ENCODE results near the gene TRIM17.

The TRIM17 gene

DNA sequence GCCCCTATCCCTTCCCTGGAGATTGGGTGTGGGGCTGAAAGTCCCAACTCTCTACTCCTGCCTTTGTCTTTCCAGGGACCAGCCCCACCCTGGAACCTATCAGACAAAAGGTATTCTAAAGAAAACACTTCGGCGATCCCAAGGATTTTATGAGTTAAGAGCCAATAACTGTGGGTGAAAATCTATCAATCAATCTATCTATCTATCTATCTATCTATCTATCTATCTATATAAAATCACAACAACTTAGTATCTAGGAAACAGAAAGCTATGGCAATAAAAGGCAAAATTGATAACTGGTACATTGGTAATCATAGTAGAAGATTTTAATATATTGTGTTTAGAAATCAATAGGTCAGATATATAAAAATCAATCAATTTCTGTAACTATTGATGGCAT, 32.9 kb downstream of the TRIM17 start:
- H3K36me3 ChIP-seq (ENCODE audit: control insufficient read depth in 1 of 2, insufficient read depth in 2 of 2, low read length in 2 of 2): no peaks in the 10 kb centered on the region
- peaks cover 0 to 10% of the 10 kb centered on the region in 2 donors for H3K4me1 ChIP-seq (ENCODE audit: control insufficient read depth in 1 of 2, insufficient read depth in 2 of 2, low read length in 2 of 2)
- H3K27me3 ChIP-seq (ENCODE audit: low read depth, low read length): no peaks in the 10 kb centered on the region
- H3K4me3 ChIP-seq (ENCODE audit: low read depth in 1 of 2, low read length in 2 of 2): no peak overlapping the region
- H3K27ac ChIP-seq (ENCODE audit: low read length): no peak overlapping the region
- H3K9me3 ChIP-seq (ENCODE audit: control insufficient read depth in 1 of 2, low read length in 2 of 2): no peaks in the 10 kb centered on the region

DNA sequence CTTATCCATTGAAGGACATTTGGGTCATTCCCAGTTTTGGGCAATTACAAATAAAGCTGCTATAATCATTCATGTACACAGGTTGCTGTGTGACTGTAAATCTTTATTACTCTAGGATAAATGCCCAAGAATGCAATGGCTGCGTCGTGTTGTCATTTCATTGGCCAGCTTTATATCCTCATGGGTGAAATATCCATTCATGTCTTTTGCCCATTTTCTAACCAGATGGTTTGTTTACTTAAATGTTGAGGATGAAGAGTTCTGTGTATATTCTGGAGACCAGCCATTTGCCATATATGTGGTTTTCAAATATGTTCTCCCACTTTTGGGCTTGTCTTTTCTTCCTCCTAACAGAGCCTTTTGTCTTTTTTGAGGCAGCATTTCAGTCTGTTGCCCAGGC, 35.3 kb downstream of the TRIM17 start:
- peaks cover 0 to 14% of the 10 kb centered on the region in 2 donors for H3K4me1 ChIP-seq (ENCODE audit: control insufficient read depth in 1 of 2, insufficient read depth in 2 of 2, low read length in 2 of 2)
- H3K36me3 ChIP-seq (ENCODE audit: control insufficient read depth in 1 of 2, insufficient read depth in 2 of 2, low read length in 2 of 2): no peaks in the 10 kb centered on the region
- no peak overlapping the region for H3K4me3 ChIP-seq (ENCODE audit: low read depth in 1 of 2, low read length in 2 of 2)
- no peak overlapping the region for H3K27ac ChIP-seq (ENCODE audit: low read length)
- no peaks in the 10 kb centered on the region for H3K9me3 ChIP-seq (ENCODE audit: control insufficient read depth in 1 of 2, low read length in 2 of 2)
- H3K27me3 ChIP-seq (ENCODE audit: low read depth, low read length): no peaks in the 10 kb centered on the region

DNA sequence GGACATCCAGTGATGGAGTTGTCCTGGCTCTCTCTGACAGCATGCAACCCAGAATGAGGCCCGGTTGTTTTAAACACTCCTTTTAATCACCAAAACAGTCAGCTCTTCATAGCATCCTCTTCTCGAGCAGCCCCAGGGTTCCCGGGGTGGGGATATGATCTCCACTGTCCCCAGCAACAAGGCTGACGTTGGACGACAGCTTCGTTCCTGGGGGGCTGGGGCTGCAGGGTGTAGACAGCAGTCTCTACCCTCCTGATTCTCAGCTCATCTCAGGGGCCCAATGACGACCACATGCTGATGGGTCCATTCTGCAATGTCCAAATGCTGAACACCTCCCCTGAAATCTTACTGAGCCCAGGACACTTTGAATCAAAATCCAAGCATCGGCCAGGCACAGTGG, 37.0 kb downstream of the TRIM17 start:
- Histone ChIP-seq H3K4me3 (ENCODE audit: low read depth in 1 of 2, low read length in 2 of 2) (peak overlapping the region in 1 of 2 donors; percentile 86), H3K4me1 (ENCODE audit: control insufficient read depth in 1 of 2, insufficient read depth in 2 of 2, low read length in 2 of 2) (peaks cover 0 to 25% of the 10 kb centered on the region in 2 donors), H3K9me3 (ENCODE audit: control insufficient read depth in 1 of 2, low read length in 2 of 2) (no peaks in the 10 kb centered on the region), H3K27ac (ENCODE audit: low read length) (no peak overlapping the region), H3K27me3 (ENCODE audit: low read depth, low read length) (no peaks in the 10 kb centered on the region), H3K36me3 (ENCODE audit: control insufficient read depth in 1 of 2, insufficient read depth in 2 of 2, low read length in 2 of 2) (no peaks in the 10 kb centered on the region)

DNA sequence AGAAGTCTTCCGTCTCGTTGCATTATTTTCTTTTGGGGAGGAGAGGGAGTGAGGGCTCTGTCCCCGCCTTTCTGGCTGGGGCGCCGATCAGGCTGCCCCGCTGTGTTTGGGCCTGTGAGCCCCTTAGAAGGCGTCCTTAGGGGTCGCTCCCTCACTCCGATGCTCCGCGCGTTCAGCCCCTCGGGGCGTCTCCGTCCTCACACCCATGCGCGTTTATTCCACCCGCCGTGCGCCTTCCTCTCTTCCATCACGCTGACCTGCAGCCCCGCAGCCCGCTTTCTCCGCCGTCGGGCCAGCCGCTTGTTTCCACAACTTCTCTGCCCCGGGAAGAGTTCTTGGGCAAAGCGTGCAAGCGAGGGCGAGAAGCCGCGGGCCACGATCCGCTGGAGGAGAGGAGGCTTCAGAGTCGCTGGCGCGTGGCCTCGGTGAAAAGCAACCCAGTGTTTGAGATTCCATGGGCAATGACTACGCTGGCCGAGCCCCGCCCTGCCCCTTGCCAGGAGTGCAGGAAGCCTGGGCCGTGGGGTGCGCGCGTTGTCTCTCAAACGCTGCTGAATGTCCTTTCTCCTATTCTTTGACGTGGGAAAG, 37.7 kb downstream of the TRIM17 start:
- no peaks in the 10 kb centered on the region for H3K36me3 ChIP-seq (ENCODE audit: control insufficient read depth in 1 of 2, insufficient read depth in 2 of 2, low read length in 2 of 2)
- H3K4me1 ChIP-seq (ENCODE audit: control insufficient read depth in 1 of 2, insufficient read depth in 2 of 2, low read length in 2 of 2): peaks cover 0 to 28% of the 10 kb centered on the region in 2 donors
- peak overlapping the region; percentile 55 to 86 for H3K4me3 ChIP-seq (ENCODE audit: low read depth in 1 of 2, low read length in 2 of 2)
- H3K27me3 ChIP-seq (ENCODE audit: low read depth, low read length): no peaks in the 10 kb centered on the region
- no peak overlapping the region for H3K27ac ChIP-seq (ENCODE audit: low read length)
- H3K9me3 ChIP-seq (ENCODE audit: control insufficient read depth in 1 of 2, low read length in 2 of 2): no peaks in the 10 kb centered on the region

DNA sequence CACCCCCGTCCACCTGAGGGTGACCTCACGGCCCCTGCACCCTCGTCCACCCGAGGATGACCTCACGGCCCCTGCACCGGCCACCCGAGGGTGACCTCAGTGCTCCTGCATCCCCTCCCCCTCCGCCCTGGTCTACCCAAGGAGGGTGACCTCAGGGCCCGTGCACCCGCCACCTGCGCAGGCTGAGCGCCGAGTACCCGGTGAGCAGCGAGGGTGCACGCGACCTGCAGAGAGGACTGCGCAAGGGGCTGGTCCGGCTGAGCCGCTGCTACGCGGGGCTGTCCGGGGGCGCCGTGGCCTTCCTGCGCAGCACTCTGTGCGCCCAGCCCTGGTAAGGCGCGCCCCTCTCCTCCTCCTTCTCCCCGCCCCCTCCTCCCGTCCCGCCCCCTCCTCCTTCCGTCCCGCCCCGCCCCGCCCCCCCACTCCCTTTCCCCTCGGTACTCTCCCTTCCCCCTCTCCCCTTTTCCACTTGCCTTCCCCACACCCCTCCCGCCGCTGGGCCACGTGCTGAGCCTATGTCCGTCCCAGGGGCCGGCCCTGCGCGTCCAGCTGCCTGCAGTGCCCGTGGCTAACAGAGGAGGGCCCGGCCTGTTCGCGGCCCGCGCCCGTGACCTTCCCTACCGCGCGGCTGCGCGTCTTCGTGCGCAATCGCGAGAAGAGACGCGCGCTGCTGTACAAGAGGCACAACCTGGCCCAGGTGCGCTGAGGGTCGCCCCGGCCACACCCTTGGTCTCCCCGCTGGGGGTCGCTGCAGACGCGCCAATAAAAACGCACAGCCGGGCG, 38.4 kb downstream of the TRIM17 start:
- Histone ChIP-seq H3K9me3 (ENCODE audit: control insufficient read depth in 1 of 2, low read length in 2 of 2) (no peaks in the 10 kb centered on the region), H3K36me3 (ENCODE audit: control insufficient read depth in 1 of 2, insufficient read depth in 2 of 2, low read length in 2 of 2) (no peaks in the 10 kb centered on the region), H3K4me1 (ENCODE audit: control insufficient read depth in 1 of 2, insufficient read depth in 2 of 2, low read length in 2 of 2) (peaks cover 0 to 28% of the 10 kb centered on the region in 2 donors), H3K4me3 (ENCODE audit: low read depth in 1 of 2, low read length in 2 of 2) (peak overlapping the region; percentile 55 to 86), H3K27ac (ENCODE audit: low read length) (no peak overlapping the region), H3K27me3 (ENCODE audit: low read depth, low read length) (no peaks in the 10 kb centered on the region)

DNA sequence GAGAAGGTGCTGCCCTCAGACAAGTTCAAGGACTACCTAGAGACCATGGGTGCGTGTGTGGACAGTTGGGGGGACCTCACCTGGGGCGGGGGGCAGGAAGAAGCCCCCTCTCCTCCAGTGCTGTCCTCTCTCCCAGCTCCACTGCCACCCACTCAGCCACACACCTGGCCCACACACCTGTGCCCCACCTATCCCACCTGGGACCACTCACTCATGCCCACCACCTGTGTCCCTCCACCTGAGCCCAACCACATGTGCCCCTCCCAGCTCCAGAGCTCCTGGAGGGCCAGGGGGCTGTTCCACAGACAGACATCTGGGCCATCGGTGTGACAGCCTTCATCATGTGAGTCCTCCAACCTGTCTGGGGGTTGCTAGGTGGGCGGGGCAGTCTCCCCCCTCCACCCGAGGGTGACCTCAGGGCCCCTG, 39.0 kb downstream of the TRIM17 start:
- H3K27ac ChIP-seq (ENCODE audit: low read length): no peak overlapping the region
- no peaks in the 10 kb centered on the region for H3K27me3 ChIP-seq (ENCODE audit: low read depth, low read length)
- no peaks in the 10 kb centered on the region for H3K9me3 ChIP-seq (ENCODE audit: control insufficient read depth in 1 of 2, low read length in 2 of 2)
- peak overlapping the region in 1 of 2 donors; percentile 57 for H3K4me3 ChIP-seq (ENCODE audit: low read depth in 1 of 2, low read length in 2 of 2)
- no peaks in the 10 kb centered on the region for H3K36me3 ChIP-seq (ENCODE audit: control insufficient read depth in 1 of 2, insufficient read depth in 2 of 2, low read length in 2 of 2)
- peaks cover 0 to 28% of the 10 kb centered on the region in 2 donors for H3K4me1 ChIP-seq (ENCODE audit: control insufficient read depth in 1 of 2, insufficient read depth in 2 of 2, low read length in 2 of 2)

DNA sequence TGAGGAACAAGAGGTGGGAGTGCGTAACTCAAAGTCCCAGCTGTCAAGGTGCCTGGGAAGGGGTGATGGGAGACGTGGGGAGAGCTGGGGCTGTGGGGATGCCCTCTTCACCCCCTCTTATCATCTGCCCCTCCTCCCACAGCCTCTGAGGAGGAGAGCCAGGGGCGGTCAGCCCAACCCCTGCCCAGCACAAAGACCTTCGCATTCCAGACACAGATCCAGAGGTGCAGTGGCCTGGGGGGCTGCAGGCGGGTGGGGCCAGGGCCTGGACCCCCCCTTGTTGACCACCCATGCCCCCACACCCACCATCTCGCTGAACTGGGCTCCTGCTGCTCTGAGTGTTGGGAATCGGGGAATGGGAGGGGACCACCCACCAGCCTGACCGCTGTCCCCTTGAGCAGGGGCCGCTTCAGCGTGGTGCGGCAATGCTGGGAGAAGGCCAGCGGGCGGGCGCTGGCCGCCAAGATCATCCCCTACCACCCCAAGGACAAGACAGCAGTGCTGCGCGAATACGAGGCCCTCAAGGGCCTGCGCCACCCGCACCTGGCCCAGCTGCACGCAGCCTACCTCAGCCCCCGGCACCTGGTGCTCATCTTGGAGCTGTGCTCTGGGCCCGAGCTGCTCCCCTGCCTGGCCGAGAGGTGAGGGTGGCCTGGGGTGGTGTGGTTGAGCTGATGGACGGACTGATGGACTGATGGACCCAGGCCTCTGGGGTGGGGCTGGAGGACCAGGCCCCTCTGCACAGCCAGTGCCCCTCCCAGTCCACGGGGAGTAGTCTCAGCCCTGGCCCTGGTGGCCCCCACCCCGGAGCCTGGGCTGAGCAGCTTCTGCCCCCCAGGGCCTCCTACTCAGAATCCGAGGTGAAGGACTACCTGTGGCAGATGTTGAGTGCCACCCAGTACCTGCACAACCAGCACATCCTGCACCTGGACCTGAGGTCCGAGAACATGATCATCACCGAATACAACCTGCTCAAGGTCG, 39.7 kb downstream of the TRIM17 start:
- Histone ChIP-seq H3K4me3 (ENCODE audit: low read depth in 1 of 2, low read length in 2 of 2) (no peak overlapping the region), H3K4me1 (ENCODE audit: control insufficient read depth in 1 of 2, insufficient read depth in 2 of 2, low read length in 2 of 2) (peaks cover 0 to 28% of the 10 kb centered on the region in 2 donors), H3K27ac (ENCODE audit: low read length) (no peak overlapping the region), H3K27me3 (ENCODE audit: low read depth, low read length) (no peaks in the 10 kb centered on the region), H3K9me3 (ENCODE audit: control insufficient read depth in 1 of 2, low read length in 2 of 2) (no peaks in the 10 kb centered on the region), H3K36me3 (ENCODE audit: control insufficient read depth in 1 of 2, insufficient read depth in 2 of 2, low read length in 2 of 2) (no peaks in the 10 kb centered on the region)

DNA sequence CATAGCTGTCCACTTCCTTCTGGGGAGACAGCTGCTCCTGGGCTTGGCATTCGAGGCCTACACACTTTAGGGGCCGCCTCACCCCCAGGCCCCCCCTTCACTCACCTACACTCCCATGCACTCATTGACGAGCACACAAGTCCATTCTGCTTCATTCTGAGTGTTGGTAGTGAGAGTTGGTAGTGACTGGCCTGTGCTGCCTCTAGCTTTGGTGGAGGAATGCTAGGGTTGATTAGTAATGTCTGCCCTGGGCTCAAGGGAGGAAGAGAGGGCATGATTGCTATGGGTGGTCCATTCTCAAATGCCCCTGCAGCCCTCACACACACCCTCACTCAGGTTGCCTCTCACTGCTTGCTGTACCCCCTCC, 40.4 kb downstream of the TRIM17 start:
- Histone ChIP-seq H3K27ac (ENCODE audit: low read length) (no peak overlapping the region), H3K27me3 (ENCODE audit: low read depth, low read length) (no peaks in the 10 kb centered on the region), H3K36me3 (ENCODE audit: control insufficient read depth in 1 of 2, insufficient read depth in 2 of 2, low read length in 2 of 2) (no peaks in the 10 kb centered on the region), H3K4me3 (ENCODE audit: low read depth in 1 of 2, low read length in 2 of 2) (no peak overlapping the region), H3K9me3 (ENCODE audit: control insufficient read depth in 1 of 2, low read length in 2 of 2) (no peaks in the 10 kb centered on the region), H3K4me1 (ENCODE audit: control insufficient read depth in 1 of 2, insufficient read depth in 2 of 2, low read length in 2 of 2) (peaks cover 0 to 28% of the 10 kb centered on the region in 2 donors)

DNA sequence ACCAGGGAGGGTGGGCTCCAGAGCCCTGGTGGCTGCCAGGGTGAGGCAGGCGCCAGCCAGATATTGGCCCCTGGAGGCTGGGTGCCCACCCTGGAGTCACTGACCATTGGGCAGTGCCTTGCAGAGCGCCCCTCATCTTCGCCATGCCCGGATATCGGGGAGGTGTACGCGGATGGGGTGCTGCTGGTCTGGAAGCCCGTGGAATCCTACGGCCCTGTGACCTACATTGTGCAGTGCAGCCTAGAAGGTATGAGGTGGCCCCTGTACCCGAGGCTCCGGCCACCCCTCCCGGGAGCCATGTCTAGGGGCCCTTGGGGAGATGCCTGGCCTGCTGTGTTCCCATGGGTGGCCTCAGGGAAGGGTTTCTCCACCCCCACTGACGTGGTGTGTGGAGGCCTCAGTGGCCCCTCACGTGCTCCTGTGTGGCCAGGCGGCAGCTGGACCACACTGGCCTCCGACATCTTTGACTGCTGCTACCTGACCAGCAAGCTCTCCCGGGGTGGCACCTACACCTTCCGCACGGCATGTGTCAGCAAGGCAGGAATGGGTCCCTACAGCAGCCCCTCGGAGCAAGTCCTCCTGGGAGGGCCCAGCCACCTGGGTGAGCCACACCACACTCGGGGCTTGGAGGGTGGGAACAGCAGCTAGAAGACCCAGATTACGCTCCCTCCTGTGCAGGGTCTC, 40.9 kb downstream of the TRIM17 start:
- H3K27ac ChIP-seq (ENCODE audit: low read length): no peak overlapping the region
- H3K4me3 ChIP-seq (ENCODE audit: low read depth in 1 of 2, low read length in 2 of 2): no peak overlapping the region
- no peaks in the 10 kb centered on the region for H3K27me3 ChIP-seq (ENCODE audit: low read depth, low read length)
- no peaks in the 10 kb centered on the region for H3K9me3 ChIP-seq (ENCODE audit: control insufficient read depth in 1 of 2, low read length in 2 of 2)
- H3K36me3 ChIP-seq (ENCODE audit: control insufficient read depth in 1 of 2, insufficient read depth in 2 of 2, low read length in 2 of 2): no peaks in the 10 kb centered on the region
- H3K4me1 ChIP-seq (ENCODE audit: control insufficient read depth in 1 of 2, insufficient read depth in 2 of 2, low read length in 2 of 2): peaks cover 0 to 28% of the 10 kb centered on the region in 2 donors

DNA sequence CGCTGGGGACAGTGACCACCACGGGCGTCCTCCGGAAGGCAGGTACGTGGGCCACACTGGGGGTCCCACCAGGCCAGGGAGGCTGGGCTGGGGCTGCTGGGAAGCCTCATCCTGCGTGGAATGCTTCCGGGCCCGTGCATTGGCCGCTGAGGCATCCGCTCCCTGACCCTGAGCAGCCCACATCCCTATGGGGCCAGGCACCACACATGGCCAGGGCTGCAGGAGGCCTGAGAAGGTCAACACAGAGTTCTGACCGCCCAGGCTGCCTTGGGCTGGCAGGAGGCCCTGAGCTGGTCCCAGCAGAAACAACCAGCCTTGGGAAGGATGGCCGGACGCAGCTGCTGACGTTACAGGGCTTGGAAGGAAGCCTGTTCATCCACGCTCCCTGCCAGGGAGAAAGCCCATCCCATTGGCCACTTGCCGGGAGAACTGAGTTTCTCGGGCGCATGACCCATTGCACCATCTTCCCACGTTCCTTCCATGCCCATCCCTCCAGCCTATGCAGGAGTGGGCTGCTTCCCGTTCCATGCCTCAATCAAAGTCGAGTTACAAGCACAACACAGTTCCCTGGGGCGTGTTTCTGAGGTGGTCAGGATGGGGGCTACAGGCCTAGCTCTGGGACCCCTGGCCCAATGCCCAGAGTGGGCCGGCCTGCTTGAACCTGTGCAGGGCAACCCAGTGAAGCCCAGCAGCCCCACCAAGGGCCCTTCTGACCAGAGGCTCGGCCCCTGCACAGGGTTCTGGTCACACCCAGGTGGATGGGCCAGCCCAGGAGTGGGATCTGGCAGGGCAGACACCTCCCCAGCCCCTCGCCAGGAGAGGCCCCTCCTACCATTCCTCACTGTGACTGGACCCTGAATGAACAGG, 41.7 kb downstream of the TRIM17 start:
- no peaks in the 10 kb centered on the region for H3K27me3 ChIP-seq (ENCODE audit: low read depth, low read length)

More for the DNA sequence above, 41.7 kb downstream of the TRIM17 start:
- H3K9me3 ChIP-seq (ENCODE audit: control insufficient read depth in 1 of 2, low read length in 2 of 2): no peaks in the 10 kb centered on the region
- no peaks in the 10 kb centered on the region for H3K36me3 ChIP-seq (ENCODE audit: control insufficient read depth in 1 of 2, insufficient read depth in 2 of 2, low read length in 2 of 2)
- H3K4me3 ChIP-seq (ENCODE audit: low read depth in 1 of 2, low read length in 2 of 2): no peak overlapping the region
- peaks cover 0 to 28% of the 10 kb centered on the region in 2 donors for H3K4me1 ChIP-seq (ENCODE audit: control insufficient read depth in 1 of 2, insufficient read depth in 2 of 2, low read length in 2 of 2)
- no peak overlapping the region for H3K27ac ChIP-seq (ENCODE audit: low read length)

Data from muscle layer of duodenum (tissue), 2 donors.